HepG2 (cell line): ENCODE data around the gene UAP1L1.

Experiments
- JUND ChIP-seq: sonication (generic); formaldehyde crosslinking; IDR thresholded peaks from 2 replicates; pipeline ENCODE4 v1.8.0; 2022; ENCODE audit warnings: mild to moderate bottlenecking, missing genetic modification reagents
- POLR2A ChIP-seq, 2 experiments: IDR thresholded peaks; 2 replicates each; pipeline ENCODE4 v1.6.1; 2011; ENCODE audit warnings: low read depth in 2 of 2, low read length in 2 of 2, mild to moderate bottlenecking in 1 of 2, moderate library complexity in 1 of 2; ENCODE audit not compliant: insufficient read depth in 1 of 2
- SIN3B ChIP-seq: fragments of 150-350 bp; IDR thresholded peaks from 2 replicates; pipeline ENCODE4 v1.6.1; 2014; ENCODE audit warnings: low read length
- SP2 ChIP-seq: sonication (generic); formaldehyde crosslinking; IDR thresholded peaks from 2 replicates; pipeline ENCODE4 v1.5.1; 2020; ENCODE audit warnings: mild to moderate bottlenecking, missing genetic modification reagents
- TOE1 ChIP-seq: sonication (generic); formaldehyde crosslinking; IDR thresholded peaks from 2 replicates; pipeline ENCODE4 v1.4.0; 2020; ENCODE audit warnings: mild to moderate bottlenecking, missing genetic modification reagents
- YY1 ChIP-seq: IDR thresholded peaks from 2 replicates; pipeline ENCODE4 v1.6.1; 2011; ENCODE audit warnings: low read length, low read depth, moderate library complexity, mild to moderate bottlenecking; ENCODE audit not compliant: insufficient read depth, insufficient replicate concordance
- ZNF253 ChIP-seq: sonication (generic); formaldehyde crosslinking; IDR thresholded peaks from 2 replicates; pipeline ENCODE4 v1.8.0; 2022; ENCODE audit warnings: mild to moderate bottlenecking, missing genetic modification reagents, borderline replicate concordance
- ZNF292 ChIP-seq: sonication (generic); formaldehyde crosslinking; IDR thresholded peaks from 2 replicates; pipeline ENCODE4 v1.8.1; 2022; ENCODE audit warnings: mild to moderate bottlenecking, low read depth, missing genetic modification reagents, borderline replicate concordance
- TF ChIP-seq, protein P1 (sequence below): sonication (generic); formaldehyde crosslinking; IDR thresholded peaks from 2 replicates; pipeline ENCODE4 v1.5.0; 2020; ENCODE audit warnings: mild to moderate bottlenecking, missing genetic modification reagents, moderate library complexity
- TF ChIP-seq, protein P2 (sequence below): IDR thresholded peaks from 2 replicates; pipeline ENCODE4 v1.6.1; 2016; ENCODE audit warnings: low read depth, control low read depth
- TF ChIP-seq, protein P3 (sequence below): sonication (generic); formaldehyde crosslinking; IDR thresholded peaks from 2 replicates; pipeline ENCODE4 v1.9.0; 2021; ENCODE audit warnings: mild to moderate bottlenecking, missing genetic modification reagents

DNA sequence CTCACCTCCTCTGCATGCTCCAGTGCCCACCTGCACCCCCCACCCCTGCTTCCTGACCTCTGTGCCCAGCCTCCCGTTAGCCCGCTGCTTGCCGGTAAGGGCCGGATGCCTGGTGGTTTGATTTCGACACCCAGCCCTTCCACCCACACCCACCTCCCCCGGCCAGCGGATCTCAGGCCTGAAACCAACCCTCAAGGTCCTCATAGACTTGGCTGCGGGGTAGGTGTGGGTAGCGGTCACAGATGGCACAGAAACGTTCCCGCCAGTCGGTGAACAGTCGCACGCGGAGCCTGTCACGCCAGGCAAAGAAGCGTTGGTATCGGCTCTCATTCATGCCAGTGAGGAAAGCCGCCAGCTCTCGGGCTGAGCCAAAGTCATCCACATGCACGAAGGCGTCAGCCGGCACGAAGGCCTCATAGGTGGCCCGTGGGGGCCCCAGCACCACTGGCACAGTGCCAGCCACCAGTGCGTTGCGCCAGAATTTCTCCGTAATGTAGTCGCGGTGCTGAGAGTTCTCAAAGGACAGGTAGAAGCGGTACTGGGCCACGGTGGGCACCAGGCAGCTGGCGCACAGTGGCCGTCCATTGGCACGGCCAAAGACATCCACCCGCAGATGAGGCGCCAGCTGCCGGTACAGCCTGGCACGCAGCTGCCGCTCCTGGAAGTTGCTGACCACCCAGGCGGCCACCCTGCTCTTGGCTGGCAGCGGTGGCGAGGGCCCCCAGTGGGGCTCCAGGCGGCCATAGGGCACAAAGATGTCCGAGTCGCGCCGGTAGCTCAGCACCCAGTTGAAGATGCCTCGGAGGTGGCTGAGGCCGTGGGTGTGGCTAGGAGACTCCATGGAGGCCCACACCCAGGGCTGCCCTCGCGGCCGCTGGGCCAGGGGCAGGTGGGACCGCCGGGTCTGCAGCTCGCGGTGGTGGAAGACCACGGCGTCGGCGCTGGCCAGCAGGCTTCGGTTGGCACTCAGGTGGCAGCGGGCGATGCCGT, 46.5 kb upstream of the UAP1L1 start:
- TF ChIP-seq, protein P1, sequence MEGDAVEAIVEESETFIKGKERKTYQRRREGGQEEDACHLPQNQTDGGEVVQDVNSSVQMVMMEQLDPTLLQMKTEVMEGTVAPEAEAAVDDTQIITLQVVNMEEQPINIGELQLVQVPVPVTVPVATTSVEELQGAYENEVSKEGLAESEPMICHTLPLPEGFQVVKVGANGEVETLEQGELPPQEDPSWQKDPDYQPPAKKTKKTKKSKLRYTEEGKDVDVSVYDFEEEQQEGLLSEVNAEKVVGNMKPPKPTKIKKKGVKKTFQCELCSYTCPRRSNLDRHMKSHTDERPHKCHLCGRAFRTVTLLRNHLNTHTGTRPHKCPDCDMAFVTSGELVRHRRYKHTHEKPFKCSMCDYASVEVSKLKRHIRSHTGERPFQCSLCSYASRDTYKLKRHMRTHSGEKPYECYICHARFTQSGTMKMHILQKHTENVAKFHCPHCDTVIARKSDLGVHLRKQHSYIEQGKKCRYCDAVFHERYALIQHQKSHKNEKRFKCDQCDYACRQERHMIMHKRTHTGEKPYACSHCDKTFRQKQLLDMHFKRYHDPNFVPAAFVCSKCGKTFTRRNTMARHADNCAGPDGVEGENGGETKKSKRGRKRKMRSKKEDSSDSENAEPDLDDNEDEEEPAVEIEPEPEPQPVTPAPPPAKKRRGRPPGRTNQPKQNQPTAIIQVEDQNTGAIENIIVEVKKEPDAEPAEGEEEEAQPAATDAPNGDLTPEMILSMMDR (CRISPR knock-in tag) = no peak
- TF ChIP-seq ZNF253 = no peak
- TF ChIP-seq, protein P2, sequence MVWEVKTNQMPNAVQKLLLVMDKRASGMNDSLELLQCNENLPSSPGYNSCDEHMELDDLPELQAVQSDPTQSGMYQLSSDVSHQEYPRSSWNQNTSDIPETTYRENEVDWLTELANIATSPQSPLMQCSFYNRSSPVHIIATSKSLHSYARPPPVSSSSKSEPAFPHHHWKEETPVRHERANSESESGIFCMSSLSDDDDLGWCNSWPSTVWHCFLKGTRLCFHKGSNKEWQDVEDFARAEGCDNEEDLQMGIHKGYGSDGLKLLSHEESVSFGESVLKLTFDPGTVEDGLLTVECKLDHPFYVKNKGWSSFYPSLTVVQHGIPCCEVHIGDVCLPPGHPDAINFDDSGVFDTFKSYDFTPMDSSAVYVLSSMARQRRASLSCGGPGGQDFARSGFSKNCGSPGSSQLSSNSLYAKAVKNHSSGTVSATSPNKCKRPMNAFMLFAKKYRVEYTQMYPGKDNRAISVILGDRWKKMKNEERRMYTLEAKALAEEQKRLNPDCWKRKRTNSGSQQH (CRISPR knock-in tag) = no peak
- TF ChIP-seq POLR2A (IDR thresholded peaks at IDR 0.05; ENCODE audit: insufficient read depth in 1 of 2, low read depth in 2 of 2, low read length in 2 of 2) = no peak
- TF ChIP-seq YY1 = no peak
- no peak for TF ChIP-seq TOE1 (CRISPR knock-in tag)
- TF ChIP-seq, protein P3, sequence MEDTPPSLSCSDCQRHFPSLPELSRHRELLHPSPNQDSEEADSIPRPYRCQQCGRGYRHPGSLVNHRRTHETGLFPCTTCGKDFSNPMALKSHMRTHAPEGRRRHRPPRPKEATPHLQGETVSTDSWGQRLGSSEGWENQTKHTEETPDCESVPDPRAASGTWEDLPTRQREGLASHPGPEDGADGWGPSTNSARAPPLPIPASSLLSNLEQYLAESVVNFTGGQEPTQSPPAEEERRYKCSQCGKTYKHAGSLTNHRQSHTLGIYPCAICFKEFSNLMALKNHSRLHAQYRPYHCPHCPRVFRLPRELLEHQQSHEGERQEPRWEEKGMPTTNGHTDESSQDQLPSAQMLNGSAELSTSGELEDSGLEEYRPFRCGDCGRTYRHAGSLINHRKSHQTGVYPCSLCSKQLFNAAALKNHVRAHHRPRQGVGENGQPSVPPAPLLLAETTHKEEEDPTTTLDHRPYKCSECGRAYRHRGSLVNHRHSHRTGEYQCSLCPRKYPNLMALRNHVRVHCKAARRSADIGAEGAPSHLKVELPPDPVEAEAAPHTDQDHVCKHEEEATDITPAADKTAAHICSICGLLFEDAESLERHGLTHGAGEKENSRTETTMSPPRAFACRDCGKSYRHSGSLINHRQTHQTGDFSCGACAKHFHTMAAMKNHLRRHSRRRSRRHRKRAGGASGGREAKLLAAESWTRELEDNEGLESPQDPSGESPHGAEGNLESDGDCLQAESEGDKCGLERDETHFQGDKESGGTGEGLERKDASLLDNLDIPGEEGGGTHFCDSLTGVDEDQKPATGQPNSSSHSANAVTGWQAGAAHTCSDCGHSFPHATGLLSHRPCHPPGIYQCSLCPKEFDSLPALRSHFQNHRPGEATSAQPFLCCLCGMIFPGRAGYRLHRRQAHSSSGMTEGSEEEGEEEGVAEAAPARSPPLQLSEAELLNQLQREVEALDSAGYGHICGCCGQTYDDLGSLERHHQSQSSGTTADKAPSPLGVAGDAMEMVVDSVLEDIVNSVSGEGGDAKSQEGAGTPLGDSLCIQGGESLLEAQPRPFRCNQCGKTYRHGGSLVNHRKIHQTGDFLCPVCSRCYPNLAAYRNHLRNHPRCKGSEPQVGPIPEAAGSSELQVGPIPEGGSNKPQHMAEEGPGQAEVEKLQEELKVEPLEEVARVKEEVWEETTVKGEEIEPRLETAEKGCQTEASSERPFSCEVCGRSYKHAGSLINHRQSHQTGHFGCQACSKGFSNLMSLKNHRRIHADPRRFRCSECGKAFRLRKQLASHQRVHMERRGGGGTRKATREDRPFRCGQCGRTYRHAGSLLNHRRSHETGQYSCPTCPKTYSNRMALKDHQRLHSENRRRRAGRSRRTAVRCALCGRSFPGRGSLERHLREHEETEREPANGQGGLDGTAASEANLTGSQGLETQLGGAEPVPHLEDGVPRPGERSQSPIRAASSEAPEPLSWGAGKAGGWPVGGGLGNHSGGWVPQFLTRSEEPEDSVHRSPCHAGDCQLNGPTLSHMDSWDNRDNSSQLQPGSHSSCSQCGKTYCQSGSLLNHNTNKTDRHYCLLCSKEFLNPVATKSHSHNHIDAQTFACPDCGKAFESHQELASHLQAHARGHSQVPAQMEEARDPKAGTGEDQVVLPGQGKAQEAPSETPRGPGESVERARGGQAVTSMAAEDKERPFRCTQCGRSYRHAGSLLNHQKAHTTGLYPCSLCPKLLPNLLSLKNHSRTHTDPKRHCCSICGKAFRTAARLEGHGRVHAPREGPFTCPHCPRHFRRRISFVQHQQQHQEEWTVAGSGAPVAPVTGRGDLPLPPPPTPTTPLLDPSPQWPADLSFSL = no peak
- TF ChIP-seq SP2 (CRISPR knock-in tag) = no peak
- no peak for TF ChIP-seq JUND (CRISPR knock-in tag)
- TF ChIP-seq SIN3B = no peak
- TF ChIP-seq ZNF292 (CRISPR knock-in tag) = no peak
